OCI-LY7 (cell line): ENCODE measurements around the gene CLPSL1. TPM values are rescaled to one million over a fixed set of nuclear protein-coding genes. Genes with fewer than 3 reads are reported as not detected.

Experiments
- BruUV-seq: library from RNA; stranded (reverse); fragments of 400-500 nt; replicated peaks from 2 replicates; lab custom pipeline; 2021; lab: Mats Ljungman, UMichigan
- CTCF ChIA-PET: fragments of 300-600 bp; sonication (Branson Sonifier 250); formaldehyde crosslinking; loops from one replicate; lab custom pipeline; 2022; ENCODE audit warnings: antibody characterized with exemption; ENCODE audit not compliant: unreplicated experiment; lab: Charles Lee
- POLR2A ChIA-PET: fragments of 300-600 bp; sonication (Branson Sonifier 250); formaldehyde crosslinking; loops from one replicate; lab custom pipeline; 2022; ENCODE audit warnings: antibody characterized with exemption; lab: Charles Lee
- DNase-seq: peaks from one replicate; pipeline ENCODE4 v3.0.0-alpha.2; 2015; ENCODE audit warnings: low spot score
- H2AFZ ChIP-seq: fragments of 200-600 bp; sonication (generic), shearing (Covaris generic); 2 replicates; pipeline ENCODE4 v1.6.1; 2014; ENCODE audit warnings: mild to moderate bottlenecking, antibody characterized with exemption, low read length, moderate library complexity
- H3K27ac ChIP-seq: fragments of 200-600 bp; sonication (generic); 2 replicates; pipeline ENCODE4 v1.5.1; 2014; ENCODE audit warnings: mixed run types, low read depth, mild to moderate bottlenecking, moderate library complexity, low read length, inconsistent platforms; ENCODE audit not compliant: poor library complexity, severe bottlenecking
- H3K36me3 ChIP-seq: fragments of 200-600 bp; sonication (generic); 2 replicates; pipeline ENCODE4 v1.6.1; 2014; ENCODE audit warnings: mild to moderate bottlenecking, antibody characterized with exemption, low read length, moderate library complexity, mixed read lengths; ENCODE audit not compliant: insufficient read depth
- H3K4me1 ChIP-seq: fragments of 200-600 bp; sonication (generic); 2 replicates; pipeline ENCODE4 v1.5.1; 2014; ENCODE audit warnings: mild to moderate bottlenecking, low read length; ENCODE audit not compliant: insufficient read depth, poor library complexity, severe bottlenecking
- H3K4me2 ChIP-seq: fragments of 200-600 bp; sonication (generic); 2 replicates; pipeline ENCODE4 v1.6.1; 2014; ENCODE audit warnings: mild to moderate bottlenecking, low read length
- H3K4me3 ChIP-seq: fragments of 200-600 bp; sonication (generic); 2 replicates; pipeline ENCODE4 v1.5.1; 2014; ENCODE audit warnings: mild to moderate bottlenecking, low read depth, low read length; ENCODE audit not compliant: poor library complexity, severe bottlenecking
- H3K79me2 ChIP-seq: fragments of 200-600 bp; sonication (generic); 2 replicates; pipeline ENCODE4 v1.6.1; 2016; ENCODE audit warnings: low read depth, mild to moderate bottlenecking, low read length, moderate library complexity, mixed read lengths; ENCODE audit not compliant: insufficient read depth
- H3K9me2 ChIP-seq: fragments of 200-600 bp; sonication (generic); 2 replicates; pipeline ENCODE4 v1.6.1; 2016; ENCODE audit warnings: mild to moderate bottlenecking, low read length, mixed read lengths; ENCODE audit not compliant: insufficient read depth
- H3K9me3 ChIP-seq: fragments of 200-600 bp; sonication (generic); 2 replicates; pipeline ENCODE4 v1.6.1; 2014; ENCODE audit warnings: mild to moderate bottlenecking, mixed run types, low read length, mixed read lengths
- H4K20me1 ChIP-seq: fragments of 200-600 bp; sonication (generic); 2 replicates; pipeline ENCODE4 v1.6.1; 2014; ENCODE audit warnings: mild to moderate bottlenecking, antibody characterized with exemption, low read length, moderate library complexity, mixed read lengths; ENCODE audit not compliant: insufficient read depth
- CTCF ChIP-seq: fragments of 200-600 bp; sonication (generic); conservative IDR thresholded peaks from 2 replicates; pipeline ENCODE4 v1.5.1; 2014; ENCODE audit warnings: mild to moderate bottlenecking, antibody characterized with exemption, low read length, moderate library complexity, mixed read lengths
- EZH2phosphoT487 ChIP-seq: fragments of 200-600 bp; sonication (generic); IDR thresholded peaks from 2 replicates; pipeline ENCODE4 v1.6.1; 2018; ENCODE audit warnings: low read depth, borderline replicate concordance, mild to moderate bottlenecking, mixed run types, antibody characterized with exemption, low read length, moderate library complexity, mixed read lengths
- intact Hi-C: fragments of 100-400 bp; cut with micrococcal nuclease; formaldehyde crosslinking; loops from one replicate; pipeline ENCODE4 v1.10.0; 2022; ENCODE audit not compliant: unreplicated experiment
- total RNA-seq, 2 experiments: library from RNA; depleted of rRNA in 1 of 2; stranded (reverse); fragments of >200 nt in 1 of 2; shearing (Covaris generic) in 1 of 2; gene quantifications; 2 replicates each; pipeline ENCODE4 v1.2.3, GENCODE V29; 2014 to 2022

CLPSL1 gene
- total RNA-seq, 2 experiments from 2014 or later: not detected

- H3K4me3 ChIP-seq: no peak overlapping the region
- no peaks in the 10 kb centered on the region for H3K4me1 ChIP-seq
- H3K36me3 ChIP-seq: no peaks in the 10 kb centered on the region
- DNase-seq: no peak
- H4K20me1 ChIP-seq: no peaks in the 10 kb centered on the region
- H3K27ac ChIP-seq: no peak overlapping the region
- no peak overlapping the region for H2AFZ ChIP-seq
- no TSS peak for BruUV-seq
- no peak overlapping the region for H3K4me2 ChIP-seq
- ChIA-PET POLR2A (interaction anchor here (0.5 kb wide), 1 partner anchor 294 kb away, joined by 4 read pairs; no protein-coding TSS in a partner anchor), CTCF (no interaction called here)
- no peaks in the 10 kb centered on the region for H3K9me2 ChIP-seq
- H3K79me2 ChIP-seq: no peaks in the 10 kb centered on the region
- TF ChIP-seq CTCF: no peak
- intact Hi-C loops: no loop called here
- no peaks in the 10 kb centered on the region for H3K9me3 ChIP-seq
Observed at GRCh38 chr6:35809809-35810208, 29.0 kb downstream of the CLPSL1 start.

DNA sequence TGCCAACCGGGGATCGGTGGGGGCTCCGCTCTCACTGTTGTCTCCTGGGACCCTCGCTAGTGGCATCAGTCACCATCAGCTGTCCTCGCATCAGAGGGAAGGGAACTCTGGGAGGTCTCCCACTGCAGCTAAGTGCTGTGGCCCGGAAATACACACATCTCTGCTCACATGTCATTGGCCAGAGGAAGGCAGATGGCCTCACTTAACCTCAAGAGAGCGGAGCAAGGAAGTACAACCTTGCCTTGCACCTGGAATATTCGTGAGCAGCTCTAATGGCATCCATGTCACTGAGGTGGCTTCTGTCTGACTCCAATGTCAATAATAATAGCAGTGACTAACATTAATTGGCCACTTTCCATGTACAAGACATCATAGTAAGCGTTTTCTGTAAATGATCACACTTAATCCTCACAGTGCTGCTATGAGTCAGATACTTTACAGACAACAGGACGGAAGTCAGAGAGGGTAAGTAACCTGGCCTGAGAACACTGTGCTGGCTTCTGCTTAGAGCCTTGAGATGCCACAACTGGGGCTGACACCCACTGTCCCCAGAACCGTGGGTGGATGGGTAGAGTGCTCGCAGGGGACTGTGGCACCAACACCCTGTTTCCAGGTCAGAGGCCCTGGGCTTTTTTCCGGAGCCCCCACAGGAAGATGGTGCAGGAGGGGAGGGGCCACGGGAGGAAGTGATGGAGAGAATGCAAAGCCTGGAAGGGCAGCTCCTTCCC lies 30.3 kb downstream of the CLPSL1 start:
- H2AFZ ChIP-seq: peak overlapping the region; percentile 63
- CTCF ChIA-PET: no interaction called here
- no peaks in the 10 kb centered on the region for H4K20me1 ChIP-seq
- no peak overlapping the region for H3K4me3 ChIP-seq
- no peak for DNase-seq
- POLR2A ChIA-PET: no interaction called here
- H3K4me2 ChIP-seq: peak overlapping the region; percentile 24; the same call in 1 of the 2 replicates
- no peaks in the 10 kb centered on the region for H3K4me1 ChIP-seq
- H3K36me3 ChIP-seq: no peaks in the 10 kb centered on the region
- H3K79me2 ChIP-seq: no peaks in the 10 kb centered on the region
- no peaks in the 10 kb centered on the region for H3K9me3 ChIP-seq
- TF ChIP-seq CTCF (no peak), EZH2phosphoT487 (no peak)
- intact Hi-C loops: no loop called here
- H3K9me2 ChIP-seq: no peaks in the 10 kb centered on the region
- H3K27ac ChIP-seq: no peak overlapping the region
- no TSS peak for BruUV-seq

GRCh38 chr6:35811699-35811995 lies 30.8 kb downstream of the CLPSL1 start:
- no peak for DNase-seq
- H3K79me2 ChIP-seq: no peaks in the 10 kb centered on the region
- no peaks in the 10 kb centered on the region for H3K36me3 ChIP-seq
- no peak overlapping the region for H3K4me2 ChIP-seq
- H3K9me2 ChIP-seq: no peaks in the 10 kb centered on the region
- no peaks in the 10 kb centered on the region for H3K4me1 ChIP-seq
- no peak overlapping the region for H3K4me3 ChIP-seq
- ChIA-PET CTCF (no interaction called here), POLR2A (no interaction called here)
- H4K20me1 ChIP-seq: no peaks in the 10 kb centered on the region
- H3K9me3 ChIP-seq: no peaks in the 10 kb centered on the region
- no peak overlapping the region for H2AFZ ChIP-seq
- intact Hi-C loops: no loop called here
- TF ChIP-seq EZH2phosphoT487: no peak
- no peak for TF ChIP-seq CTCF
- BruUV-seq: no TSS peak
- H3K27ac ChIP-seq: no peak overlapping the region
